Esophagus muscularis mucosa (tissue), 4 donors: Measurements from ENCODE around the gene DOCK2. TPM values are rescaled to one million over a fixed set of nuclear protein-coding genes. Genes with fewer than 3 reads are reported as not detected.

Experiments
- DNase-seq: peaks from one replicate; pipeline ENCODE4 v3.0.0-alpha.2; 2017; ENCODE audit errors: extremely low spot score
- H3K27ac ChIP-seq, 4 donors: fragments of 200-600 bp; sonication (generic); replicated peaks in 1 of 4; 1 replicate in 3 of 4; 2 replicates in 1 of 4; pipeline ENCODE4 v1.5.1; 2016 to 2019; ENCODE audit warnings: mild to moderate bottlenecking in 1 of 4
- H3K27me3 ChIP-seq, 4 donors: fragments of 200-600 bp; sonication (generic); one replicate each; pipeline versions ENCODE4 v1.5.1 to v1.6.0; 2016 to 2019
- H3K36me3 ChIP-seq, 4 donors: fragments of 200-600 bp; sonication (generic); one replicate each; pipeline ENCODE4 v1.5.1; 2016 to 2019
- H3K4me1 ChIP-seq, 4 donors: fragments of 200-600 bp; sonication (generic); one replicate each; pipeline ENCODE4 v1.5.1; 2016 to 2019
- H3K4me3 ChIP-seq, 4 donors: fragments of 200-600 bp; sonication (generic); 1 replicate in 2 of 4; 2 replicates in 2 of 4; pipeline ENCODE4 v1.5.1; 2016 to 2019; ENCODE audit warnings: mild to moderate bottlenecking in 4 of 4, moderate library complexity in 1 of 4
- H3K9me3 ChIP-seq, 4 donors: fragments of 200-600 bp; sonication (generic); 1 replicate in 3 of 4; 2 replicates in 1 of 4; pipeline ENCODE4 v1.5.1; 2016 to 2019
- CTCF ChIP-seq, 3 experiments: fragments of 200-600 bp in 2 of 3; fragments of 450-650 bp in 1 of 3; sonication (generic) in 2 of 3; IDR thresholded peaks; one replicate each; pipeline ENCODE4 v1.5.1; 2017 to 2019; ENCODE audit warnings: antibody characterized with exemption in 3 of 3, mild to moderate bottlenecking in 2 of 3, moderate library complexity in 1 of 3
- EP300 ChIP-seq: sonication (generic); formaldehyde crosslinking; IDR thresholded peaks from one replicate; pipeline ENCODE4 v1.6.1; 2017; ENCODE audit warnings: antibody characterized with exemption
- POLR2A ChIP-seq: fragments of 450-650 bp; IDR thresholded peaks from one replicate; pipeline ENCODE4 v1.6.1; 2017; ENCODE audit warnings: antibody characterized with exemption, moderate library complexity, mild to moderate bottlenecking, low read depth
- POLR2AphosphoS5 ChIP-seq, 2 donors: sonication (generic); formaldehyde crosslinking; IDR thresholded peaks; one replicate each; pipeline ENCODE4 v1.6.1; 2017; ENCODE audit warnings: antibody characterized with exemption in 2 of 2
- WGBS: methylation state at CpG from one replicate; pipeline ENCODE4 v1.1.5; 2018; 5-methylcytosine and 5-hydroxymethylcytosine counted together
- intact Hi-C: fragments of 100-400 bp; cut with DNase I; formaldehyde crosslinking; loops from one replicate; pipeline ENCODE4 v1.15.1; 2023
- total RNA-seq, 4 donors: library from RNA; depleted of rRNA; stranded (reverse); fragments of >200 nt; gene quantifications; one replicate each; pipeline versions ENCODE4 v1.1.0 to v1.2.1, GENCODE V29; 2016

The DOCK2 gene
- total RNA-seq, 4 donors from 2014 or later: 9.2 to 18.3 (median 13.7) TPM

GRCh38 chr5:169814045-169814444 is 177.0 kb downstream of the DOCK2 start:
- DNase-seq: no peak
- Histone ChIP-seq H3K4me3 (no peak overlapping the region), H3K36me3 (no peaks in the 10 kb centered on the region), H3K4me1 (no peaks in the 10 kb centered on the region), H3K27ac (no peak overlapping the region), H3K27me3 (peaks cover 0 to 8% (median 0%) of the 10 kb centered on the region in 4 donors), H3K9me3 (no peaks in the 10 kb centered on the region)
- no peak for TF ChIP-seq POLR2A
- no peak for TF ChIP-seq CTCF (IDR thresholded peaks at IDR 0.05)
- TF ChIP-seq EP300: no peak
- no peak for TF ChIP-seq POLR2AphosphoS5 (IDR thresholded peaks at IDR 0.05)
- intact Hi-C loops: no loop called here
- 91% methylated on average over 3 of the region's 3 CpGs for WGBS

- no peak for DNase-seq
- H3K9me3 ChIP-seq: no peaks in the 10 kb centered on the region
- no peaks in the 10 kb centered on the region for H3K36me3 ChIP-seq
- no peak overlapping the region for H3K27ac ChIP-seq
- 76% methylated on average over 1 of the region's 1 CpG for WGBS
- intact Hi-C loops: no loop called here
- H3K27me3 ChIP-seq: peaks cover 0 to 12% (median 0%) of the 10 kb centered on the region in 4 donors
- TF ChIP-seq POLR2AphosphoS5 (IDR thresholded peaks at IDR 0.05) (no peak), EP300 (no peak), POLR2A (no peak), CTCF (IDR thresholded peaks at IDR 0.05) (no peak)
- no peaks in the 10 kb centered on the region for H3K4me1 ChIP-seq
- H3K4me3 ChIP-seq: no peak overlapping the region
These were observed 177.4 kb downstream of the DOCK2 start for GRCh38 chr5:169814522-169814921.

GRCh38 chr5:169817031-169817430 is 180.0 kb downstream of the DOCK2 start:
- no peak for DNase-seq
- no peaks in the 10 kb centered on the region for H3K4me1 ChIP-seq
- no peak overlapping the region for H3K27ac ChIP-seq
- no peak for TF ChIP-seq CTCF (IDR thresholded peaks at IDR 0.05)
- no peak for TF ChIP-seq POLR2A
- no peak for TF ChIP-seq POLR2AphosphoS5 (IDR thresholded peaks at IDR 0.05)
- no peak for TF ChIP-seq EP300
- peaks cover 0 to 14% (median 0%) of the 10 kb centered on the region in 4 donors for H3K27me3 ChIP-seq
- WGBS: 64% methylated on average over 2 of the region's 2 CpGs
- intact Hi-C loops: no loop called here
- H3K9me3 ChIP-seq: no peaks in the 10 kb centered on the region
- H3K4me3 ChIP-seq: no peak overlapping the region
- H3K36me3 ChIP-seq: no peaks in the 10 kb centered on the region

GRCh38 chr5:169826618-169827017 is 189.5 kb downstream of the DOCK2 start:
- Histone ChIP-seq H3K9me3 (no peaks in the 10 kb centered on the region), H3K4me1 (no peaks in the 10 kb centered on the region), H3K36me3 (no peaks in the 10 kb centered on the region), H3K27me3 (no peaks in the 10 kb centered on the region), H3K4me3 (no peak overlapping the region), H3K27ac (no peak overlapping the region)
- WGBS: 65% methylated on average over 5 of the region's 5 CpGs
- no peak for TF ChIP-seq POLR2AphosphoS5 (IDR thresholded peaks at IDR 0.05)
- no peak for TF ChIP-seq CTCF (IDR thresholded peaks at IDR 0.05)
- TF ChIP-seq POLR2A: no peak
- TF ChIP-seq EP300: no peak
- no peak for DNase-seq
- intact Hi-C loops: no loop called here

- no peak for DNase-seq
- TF ChIP-seq EP300: no peak
- Histone ChIP-seq H3K36me3 (no peaks in the 10 kb centered on the region), H3K27ac (no peak overlapping the region), H3K9me3 (no peaks in the 10 kb centered on the region), H3K4me3 (no peak overlapping the region), H3K4me1 (no peaks in the 10 kb centered on the region), H3K27me3 (no peaks in the 10 kb centered on the region)
- intact Hi-C loops: no loop called here
- WGBS: 65% methylated on average over 3 of the region's 3 CpGs
These were observed 190.7 kb downstream of the DOCK2 start for GRCh38 chr5:169827769-169828168.
